Osteoblast (primary cell): ENCODE results near the gene GGCX. TPM values are rescaled to one million over a fixed set of nuclear protein-coding genes. Genes with fewer than 3 reads are reported as not detected.

ENCODE experiments used
- DNase-seq: peaks from one replicate; pipeline ENCODE4 v3.0.0; 2011; ENCODE audit warnings: low spot score, mixed read lengths; ENCODE audit not compliant: insufficient read length; ENCODE audit errors: missing footprints
- H2AFZ ChIP-seq: 2 replicates; pipeline ENCODE4 v1.6.0; 2011; ENCODE audit warnings: mild to moderate bottlenecking, low read length
- H3K27ac ChIP-seq: 2 replicates; pipeline ENCODE4 v1.5.1; 2011; ENCODE audit warnings: mild to moderate bottlenecking, low read depth, low read length, moderate library complexity
- H3K27me3 ChIP-seq: 2 replicates; pipeline ENCODE4 v1.6.0; 2012; ENCODE audit warnings: mild to moderate bottlenecking, control low read depth, inconsistent platforms, low read length, moderate library complexity; ENCODE audit not compliant: insufficient read depth
- H3K36me3 ChIP-seq: 2 replicates; pipeline ENCODE4 v1.5.1; 2011; ENCODE audit warnings: mild to moderate bottlenecking, low read length, control low read depth, moderate library complexity; ENCODE audit not compliant: insufficient read depth
- H3K4me1 ChIP-seq: 2 replicates; pipeline ENCODE4 v1.5.1; 2011; ENCODE audit warnings: mild to moderate bottlenecking, low read length, control low read depth, moderate library complexity; ENCODE audit not compliant: insufficient read depth
- H3K4me2 ChIP-seq: 2 replicates; pipeline ENCODE4 v1.6.0; 2011; ENCODE audit warnings: mild to moderate bottlenecking, low read length; ENCODE audit not compliant: insufficient read depth
- H3K4me3 ChIP-seq: fragments of 200-600 bp; sonication (generic); 3 replicates; pipeline ENCODE4 v1.5.1; 2012; ENCODE audit warnings: mild to moderate bottlenecking, low read length, inconsistent platforms; ENCODE audit not compliant: insufficient read depth
- H3K79me2 ChIP-seq: 2 replicates; pipeline ENCODE4 v1.6.0; 2012; ENCODE audit warnings: mild to moderate bottlenecking, low read length, control low read depth, inconsistent platforms; ENCODE audit not compliant: insufficient read depth
- H3K9me3 ChIP-seq: 2 replicates; pipeline ENCODE4 v1.5.1; 2011; ENCODE audit warnings: low read depth, low read length, control low read depth
- H4K20me1 ChIP-seq: 2 replicates; pipeline ENCODE4 v1.6.0; 2012; ENCODE audit warnings: mild to moderate bottlenecking, low read length, control low read depth; ENCODE audit not compliant: insufficient read depth
- total RNA-seq: library from RNA; depleted of rRNA; stranded (reverse); fragments of >200 nt; gene quantifications from 2 replicates; pipeline ENCODE4 v1.2.3, GENCODE V29; 2012
- TF ChIP-seq, protein P1 (sequence below): IDR thresholded peaks from 2 replicates; pipeline ENCODE4 v1.5.1; 2011; ENCODE audit warnings: mild to moderate bottlenecking, low read depth, low read length, moderate library complexity; ENCODE audit errors: extremely low read depth

GGCX gene
- total RNA-seq, 1 donor = 40.9 TPM

- no peaks in the 10 kb centered on the region for H3K36me3 ChIP-seq
- no peak for DNase-seq
- H4K20me1 ChIP-seq = no peaks in the 10 kb centered on the region
- H2AFZ ChIP-seq = no peak overlapping the region
- H3K27ac ChIP-seq = no peak overlapping the region
- H3K27me3 ChIP-seq = no peaks in the 10 kb centered on the region
- H3K4me2 ChIP-seq = no peak overlapping the region
- no peaks in the 10 kb centered on the region for H3K79me2 ChIP-seq
- H3K4me3 ChIP-seq = no peak overlapping the region
- TF ChIP-seq, protein P1, sequence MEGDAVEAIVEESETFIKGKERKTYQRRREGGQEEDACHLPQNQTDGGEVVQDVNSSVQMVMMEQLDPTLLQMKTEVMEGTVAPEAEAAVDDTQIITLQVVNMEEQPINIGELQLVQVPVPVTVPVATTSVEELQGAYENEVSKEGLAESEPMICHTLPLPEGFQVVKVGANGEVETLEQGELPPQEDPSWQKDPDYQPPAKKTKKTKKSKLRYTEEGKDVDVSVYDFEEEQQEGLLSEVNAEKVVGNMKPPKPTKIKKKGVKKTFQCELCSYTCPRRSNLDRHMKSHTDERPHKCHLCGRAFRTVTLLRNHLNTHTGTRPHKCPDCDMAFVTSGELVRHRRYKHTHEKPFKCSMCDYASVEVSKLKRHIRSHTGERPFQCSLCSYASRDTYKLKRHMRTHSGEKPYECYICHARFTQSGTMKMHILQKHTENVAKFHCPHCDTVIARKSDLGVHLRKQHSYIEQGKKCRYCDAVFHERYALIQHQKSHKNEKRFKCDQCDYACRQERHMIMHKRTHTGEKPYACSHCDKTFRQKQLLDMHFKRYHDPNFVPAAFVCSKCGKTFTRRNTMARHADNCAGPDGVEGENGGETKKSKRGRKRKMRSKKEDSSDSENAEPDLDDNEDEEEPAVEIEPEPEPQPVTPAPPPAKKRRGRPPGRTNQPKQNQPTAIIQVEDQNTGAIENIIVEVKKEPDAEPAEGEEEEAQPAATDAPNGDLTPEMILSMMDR = no peak
- no peaks in the 10 kb centered on the region for H3K4me1 ChIP-seq
- H3K9me3 ChIP-seq = no peaks in the 10 kb centered on the region
Measured at GRCh38 chr2:85522090-85522647, 39.1 kb downstream of the GGCX start.

GRCh38 chr2:85516653-85517389 is 44.5 kb downstream of the GGCX start:
- H4K20me1 ChIP-seq = no peaks in the 10 kb centered on the region
- H3K4me3 ChIP-seq = no peak overlapping the region
- no peaks in the 10 kb centered on the region for H3K4me1 ChIP-seq
- H3K27me3 ChIP-seq = no peaks in the 10 kb centered on the region
- H2AFZ ChIP-seq = no peak overlapping the region
- TF ChIP-seq, protein P1 = no peak
- no peak overlapping the region for H3K27ac ChIP-seq
- no peaks in the 10 kb centered on the region for H3K36me3 ChIP-seq
- H3K4me2 ChIP-seq = no peak overlapping the region
- no peaks in the 10 kb centered on the region for H3K9me3 ChIP-seq
- peak; percentile 2 for DNase-seq
- H3K79me2 ChIP-seq = no peaks in the 10 kb centered on the region

DNA sequence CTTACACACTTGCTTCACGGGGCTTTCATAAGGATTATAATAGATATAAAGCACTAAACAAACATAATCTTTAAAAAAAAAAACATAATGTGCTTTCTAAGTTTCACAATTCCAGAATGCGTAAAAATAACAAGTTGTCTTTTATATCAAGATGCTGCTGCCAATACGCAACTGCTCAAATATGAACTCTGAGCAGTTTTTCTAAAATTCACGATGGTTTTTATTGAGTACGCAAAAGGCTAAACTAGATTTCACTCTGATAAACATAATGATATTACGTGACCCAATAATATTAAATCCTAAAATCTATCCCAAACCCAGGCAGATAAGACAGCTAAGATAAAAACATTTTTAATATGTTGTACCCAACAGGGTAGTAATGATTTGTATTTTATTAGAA is 47.0 kb downstream of the GGCX start:
- H3K9me3 ChIP-seq = no peaks in the 10 kb centered on the region

More for the DNA sequence above, 47.0 kb downstream of the GGCX start:
- Histone ChIP-seq H3K4me3 (no peak overlapping the region), H4K20me1 (no peaks in the 10 kb centered on the region), H3K27me3 (no peaks in the 10 kb centered on the region), H3K4me1 (no peaks in the 10 kb centered on the region), H3K36me3 (no peaks in the 10 kb centered on the region), H3K27ac (no peak overlapping the region), H3K79me2 (no peaks in the 10 kb centered on the region), H2AFZ (no peak overlapping the region), H3K4me2 (no peak overlapping the region)
- DNase-seq = no peak
- TF ChIP-seq, protein P1 = no peak
